Fibroblast of lung (primary cell): Measurements from ENCODE around the gene GABBR2.

Experiments
- CTCF ChIP-seq, 2 donors: IDR thresholded peaks in 1 of 2; conservative IDR thresholded peaks in 1 of 2; 1 replicate in 1 of 2; 2 replicates in 1 of 2; pipeline ENCODE4 v1.5.1; 2011 to 2012; ENCODE audit warnings: low read length in 2 of 2, control low read depth in 1 of 2, inconsistent platforms in 1 of 2, low read depth in 1 of 2, mild to moderate bottlenecking in 1 of 2
- EZH2 ChIP-seq: IDR thresholded peaks from 2 replicates; pipeline ENCODE4 v1.5.1; 2012; ENCODE audit warnings: low read length, control low read depth, mild to moderate bottlenecking; ENCODE audit errors: missing control alignments

- no peak for TF ChIP-seq CTCF (conservative IDR thresholded peaks at IDR 0.05 in 1 of 2, IDR thresholded peaks at IDR 0.05 in 1 of 2; ENCODE audit: low read depth in 1 of 2, low read length in 2 of 2)
- TF ChIP-seq EZH2, result no peak
Observed at GRCh38 chr9:98702835-98703380, 5.8 kb downstream of the GABBR2 start.
